Prostate gland (tissue), 2 donors: ENCODE results near the gene IGSF9. TPM values are rescaled to one million over a fixed set of nuclear protein-coding genes. Genes with fewer than 3 reads are reported as not detected.

Experiments used
- DNase-seq: peaks from one replicate; pipeline ENCODE4 v3.0.0-alpha.2; 2019; ENCODE audit warnings: low spot score
- H3K27ac ChIP-seq, 2 donors: fragments of 200-600 bp; sonication (generic); 2 replicates each; pipeline ENCODE4 v1.5.1; 2017 to 2019
- H3K27me3 ChIP-seq: fragments of 200-600 bp; sonication (generic); replicated peaks from 2 replicates; pipeline ENCODE4 v1.5.1; 2019; ENCODE audit not compliant: insufficient read depth
- H3K36me3 ChIP-seq, 2 donors: fragments of 200-600 bp; sonication (generic); 1 replicate in 1 of 2; 2 replicates in 1 of 2; pipeline versions ENCODE4 v1.5.1 to v1.8.1; 2017 to 2019
- H3K4me1 ChIP-seq: fragments of 200-600 bp; sonication (generic); replicated peaks from 2 replicates; pipeline ENCODE4 v1.5.1; 2019
- H3K4me3 ChIP-seq, 2 donors: fragments of 200-600 bp; sonication (generic); 2 replicates each; pipeline ENCODE4 v1.5.1; 2017 to 2019
- H3K9me3 ChIP-seq: fragments of 200-600 bp; sonication (generic); 2 replicates; pipeline ENCODE4 v1.5.1; 2017
- POLR2A ChIP-seq: fragments of 450-650 bp; IDR thresholded peaks from one replicate; pipeline ENCODE4 v1.6.1; 2016; ENCODE audit warnings: antibody characterized with exemption, mild to moderate bottlenecking
- POLR2AphosphoS5 ChIP-seq: sonication (generic); formaldehyde crosslinking; IDR thresholded peaks from one replicate; pipeline ENCODE4 v1.6.1; 2017; ENCODE audit warnings: antibody characterized with exemption
- WGBS: methylation state at CpG from one replicate; pipeline ENCODE4 v1.1.5; 2018; 5-methylcytosine and 5-hydroxymethylcytosine counted together
- intact Hi-C: fragments of 100-400 bp; cut with DNase I; formaldehyde crosslinking; loops from one replicate; pipeline ENCODE4 v1.14.2; 2022
- total RNA-seq, 2 donors: library from RNA; depleted of rRNA; stranded (reverse); fragments of >200 nt; gene quantifications; one replicate each; pipeline ENCODE4 v1.1.0, GENCODE V29; 2016
- TF ChIP-seq, protein P1 (sequence below), 4 experiments: fragments of 200-600 bp in 2 of 4; fragments of 450-650 bp in 2 of 4; sonication (generic) in 2 of 4; IDR thresholded peaks; 1 replicate in 3 of 4; 2 replicates in 1 of 4; pipeline ENCODE4 v1.5.1; 2016 to 2019; ENCODE audit warnings: antibody characterized with exemption in 4 of 4, mild to moderate bottlenecking in 2 of 4, moderate library complexity in 2 of 4

IGSF9 gene
- total RNA-seq, 2 donors from 2014 or later, result 7.6 to 17.3 TPM

DNA sequence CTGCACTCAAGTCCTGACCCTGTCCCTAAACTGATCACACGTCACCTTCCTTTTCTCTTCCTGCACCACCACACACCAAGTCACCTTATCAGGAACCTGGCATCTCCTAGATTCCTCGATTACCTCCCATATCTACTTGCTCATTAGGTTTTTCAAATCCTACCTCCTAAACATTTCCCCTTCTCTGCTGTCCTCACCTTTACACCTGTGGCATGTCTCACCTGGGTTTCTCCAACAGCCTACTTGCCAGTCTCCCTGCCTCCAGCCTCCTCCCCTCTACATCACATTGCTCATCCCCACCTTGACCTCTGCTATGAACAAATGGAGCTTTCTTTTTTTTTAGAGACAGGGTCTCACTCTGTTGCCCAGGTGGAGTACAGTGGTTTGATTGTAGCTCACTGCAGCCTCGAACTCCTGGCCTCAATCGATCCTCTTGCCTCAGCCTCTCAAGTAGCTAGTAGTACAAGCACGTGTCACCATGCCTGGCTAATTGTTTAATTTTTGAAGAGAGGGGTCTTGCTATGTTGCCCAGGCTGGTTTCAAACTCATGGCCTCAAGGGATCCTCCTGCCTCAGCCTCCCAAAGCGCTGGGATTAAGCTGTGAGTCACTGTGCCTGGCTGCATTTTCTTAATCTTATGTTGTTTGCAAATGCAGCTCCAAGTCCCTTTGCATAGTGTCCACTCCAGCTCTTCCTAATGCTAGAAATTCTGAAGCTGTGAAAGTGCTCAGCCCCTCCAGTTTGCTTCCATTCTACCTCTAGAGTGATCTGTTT lies 6.3 kb downstream of the IGSF9 start:
- no peaks in the 10 kb centered on the region for H3K36me3 ChIP-seq
- DNase-seq, result no peak
- TF ChIP-seq, protein P1, sequence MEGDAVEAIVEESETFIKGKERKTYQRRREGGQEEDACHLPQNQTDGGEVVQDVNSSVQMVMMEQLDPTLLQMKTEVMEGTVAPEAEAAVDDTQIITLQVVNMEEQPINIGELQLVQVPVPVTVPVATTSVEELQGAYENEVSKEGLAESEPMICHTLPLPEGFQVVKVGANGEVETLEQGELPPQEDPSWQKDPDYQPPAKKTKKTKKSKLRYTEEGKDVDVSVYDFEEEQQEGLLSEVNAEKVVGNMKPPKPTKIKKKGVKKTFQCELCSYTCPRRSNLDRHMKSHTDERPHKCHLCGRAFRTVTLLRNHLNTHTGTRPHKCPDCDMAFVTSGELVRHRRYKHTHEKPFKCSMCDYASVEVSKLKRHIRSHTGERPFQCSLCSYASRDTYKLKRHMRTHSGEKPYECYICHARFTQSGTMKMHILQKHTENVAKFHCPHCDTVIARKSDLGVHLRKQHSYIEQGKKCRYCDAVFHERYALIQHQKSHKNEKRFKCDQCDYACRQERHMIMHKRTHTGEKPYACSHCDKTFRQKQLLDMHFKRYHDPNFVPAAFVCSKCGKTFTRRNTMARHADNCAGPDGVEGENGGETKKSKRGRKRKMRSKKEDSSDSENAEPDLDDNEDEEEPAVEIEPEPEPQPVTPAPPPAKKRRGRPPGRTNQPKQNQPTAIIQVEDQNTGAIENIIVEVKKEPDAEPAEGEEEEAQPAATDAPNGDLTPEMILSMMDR (IDR thresholded peaks at IDR 0.05), result no peak
- no peak for TF ChIP-seq POLR2A
- TF ChIP-seq POLR2AphosphoS5, result no peak
- H3K9me3 ChIP-seq, result no peaks in the 10 kb centered on the region
- no peaks in the 10 kb centered on the region for H3K27me3 ChIP-seq
- 79% methylated on average over 6 of the region's 6 CpGs for WGBS
- intact Hi-C loops, result no loop called here
- no peaks in the 10 kb centered on the region for H3K4me1 ChIP-seq
- no peak overlapping the region for H3K4me3 ChIP-seq
- H3K27ac ChIP-seq, result no peak overlapping the region

DNA sequence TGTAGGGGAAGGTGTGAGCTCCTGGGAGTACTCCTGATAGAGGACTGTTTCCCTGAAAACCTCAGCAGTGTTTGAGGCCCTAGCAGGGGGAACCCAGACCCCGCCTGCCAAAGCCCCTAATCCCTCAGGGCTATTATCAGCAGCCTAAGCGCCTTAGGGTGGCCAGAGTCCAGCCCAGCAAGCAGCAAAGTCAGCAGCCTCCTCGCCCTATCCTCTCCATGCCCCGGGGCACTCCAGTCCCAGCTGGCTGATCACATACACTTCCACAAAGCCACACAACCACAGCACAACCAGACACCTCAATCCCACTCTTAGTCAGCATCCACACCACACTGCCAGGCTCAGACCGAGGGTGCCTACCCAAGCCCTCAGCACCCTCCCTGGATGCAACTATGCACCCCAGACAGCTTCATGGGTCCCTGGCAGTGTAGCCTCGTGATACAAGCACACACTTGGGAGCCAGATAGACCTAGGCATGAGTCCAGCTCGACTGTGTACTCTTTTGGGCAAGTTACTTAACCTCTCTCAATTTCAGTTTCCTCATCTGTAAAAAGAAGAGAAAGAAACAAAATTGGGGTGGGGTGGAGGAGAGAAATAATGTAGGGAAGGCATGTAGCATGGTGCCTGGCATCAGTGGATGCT lies 7.1 kb downstream of the IGSF9 start:
- no peak overlapping the region for H3K27ac ChIP-seq
- intact Hi-C loops, result no loop called here
- WGBS, result 53% methylated on average over 7 of the region's 7 CpGs
- TF ChIP-seq, protein P1 (IDR thresholded peaks at IDR 0.05), result no peak
- TF ChIP-seq POLR2A (no peak), POLR2AphosphoS5 (no peak)
- H3K4me1 ChIP-seq, result no peaks in the 10 kb centered on the region
- H3K27me3 ChIP-seq, result no peaks in the 10 kb centered on the region
- H3K9me3 ChIP-seq, result no peaks in the 10 kb centered on the region
- no peak overlapping the region for H3K4me3 ChIP-seq
- no peak for DNase-seq
- H3K36me3 ChIP-seq, result no peaks in the 10 kb centered on the region

DNA sequence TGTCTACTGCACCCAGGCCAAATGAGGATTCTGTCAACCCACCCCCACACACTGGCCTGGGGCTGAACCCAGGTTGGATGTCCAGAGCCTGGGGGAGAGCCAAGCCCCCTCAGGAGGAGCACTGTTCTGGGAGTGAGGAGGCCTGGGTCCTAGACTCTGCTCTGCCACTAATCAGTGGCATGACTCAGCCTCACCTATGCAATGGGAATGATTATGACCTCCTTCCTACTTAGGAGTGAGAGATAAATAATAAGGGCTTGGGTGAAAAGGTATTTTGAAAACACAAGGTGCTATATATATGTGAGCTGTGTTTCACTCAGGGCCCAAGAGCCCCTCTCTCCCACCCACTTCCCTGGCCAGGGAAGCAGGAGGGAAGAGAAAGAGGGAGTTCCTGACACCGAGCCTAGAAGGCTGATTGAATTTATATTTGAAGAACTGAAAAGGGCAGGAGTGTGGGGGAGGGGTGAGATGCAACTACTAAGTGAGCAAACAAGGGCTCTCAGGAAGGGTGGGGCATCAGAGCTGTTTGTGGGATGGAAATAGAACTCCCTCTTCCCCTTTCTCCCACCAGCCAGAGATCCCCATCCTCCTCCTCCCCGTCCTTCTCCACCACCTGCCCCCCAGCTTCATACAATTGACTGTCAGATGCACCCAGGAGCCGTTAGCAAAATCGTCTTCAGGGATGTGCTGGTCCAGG lies 8.2 kb downstream of the IGSF9 start:
- Histone ChIP-seq H3K9me3 (no peaks in the 10 kb centered on the region), H3K36me3 (no peaks in the 10 kb centered on the region), H3K27me3 (no peaks in the 10 kb centered on the region), H3K27ac (no peak overlapping the region), H3K4me3 (no peak overlapping the region), H3K4me1 (no peaks in the 10 kb centered on the region)
- 39% methylated on average over 4 of the region's 4 CpGs for whole genome bisulfite sequencing
- no peak for DNase-seq
- intact Hi-C loops, result no loop called here
- TF ChIP-seq POLR2AphosphoS5, result no peak

DNA sequence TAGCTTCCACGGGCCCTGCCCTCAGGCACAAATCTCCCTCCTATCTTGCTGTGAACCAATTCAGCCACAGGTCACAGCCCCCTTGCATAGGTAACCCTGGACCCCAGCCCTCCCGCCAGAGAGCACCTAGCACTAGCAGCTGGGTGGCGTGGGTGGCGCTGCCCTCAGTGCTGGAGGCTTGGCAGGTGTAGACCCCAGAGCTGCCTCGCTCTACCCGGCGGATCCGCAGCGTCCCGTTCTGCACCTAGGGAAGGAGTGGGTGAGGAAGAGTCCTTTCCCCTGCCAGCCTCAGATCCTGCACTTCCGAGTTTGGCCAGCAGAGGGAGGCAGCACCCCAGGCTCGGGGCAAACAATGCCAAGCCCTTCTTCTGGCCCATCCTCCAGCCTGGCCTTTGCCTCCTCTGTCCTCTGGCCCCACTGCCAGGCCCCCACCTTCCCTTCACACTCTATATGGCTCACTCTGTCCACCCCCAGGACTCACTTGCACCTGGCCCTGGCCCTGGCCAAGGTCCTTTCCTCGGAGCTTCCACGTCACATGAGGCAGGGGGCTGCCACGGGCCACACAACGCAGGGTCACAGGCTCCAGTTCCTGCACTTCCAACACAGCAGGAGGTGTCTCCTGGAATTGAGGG lies 9.0 kb downstream of the IGSF9 start:
- Histone ChIP-seq H3K27ac (no peak overlapping the region), H3K4me1 (no peaks in the 10 kb centered on the region), H3K9me3 (no peaks in the 10 kb centered on the region), H3K36me3 (no peaks in the 10 kb centered on the region), H3K4me3 (no peak overlapping the region), H3K27me3 (no peaks in the 10 kb centered on the region)
- WGBS, result 35% methylated on average over 16 of the region's 16 CpGs
- intact Hi-C loops, result loop anchor here (1.0 kb wide), 1 partner anchor 71 kb away; no protein-coding TSS in a partner anchor
- no peak for TF ChIP-seq POLR2A
- no peak for TF ChIP-seq POLR2AphosphoS5
- TF ChIP-seq, protein P1 (IDR thresholded peaks at IDR 0.05), result peak; percentile 95 to 98 (median 96)
- peak; percentile 62 for DNase-seq

DNA sequence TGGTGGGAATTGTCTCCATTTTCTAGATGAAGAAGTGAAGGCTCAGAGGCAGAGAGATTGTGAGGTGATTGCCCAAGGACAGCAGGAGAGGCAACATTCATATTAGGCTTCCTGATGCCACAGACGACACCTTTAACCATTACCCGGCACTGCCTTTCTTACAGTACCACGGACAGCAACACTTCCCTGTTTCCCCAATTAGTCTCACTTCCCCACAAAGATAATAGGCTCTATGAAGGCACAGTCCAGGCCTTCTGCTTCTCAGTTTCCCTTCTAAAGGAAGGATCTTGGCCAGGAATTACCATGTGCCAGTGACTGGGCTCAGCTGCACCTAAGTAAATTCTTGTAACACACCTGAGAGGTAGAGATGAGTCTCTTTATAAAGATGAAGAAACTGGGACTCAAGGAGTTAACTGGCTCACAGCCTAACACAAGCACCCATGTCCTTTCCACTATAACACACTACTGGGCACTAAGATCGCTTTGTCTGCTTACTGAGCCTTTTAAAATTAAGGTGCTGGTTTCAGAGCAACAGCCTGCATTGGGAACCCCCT lies 9.6 kb downstream of the IGSF9 start:
- H3K36me3 ChIP-seq, result no peaks in the 10 kb centered on the region
- no peak overlapping the region for H3K27ac ChIP-seq
- no peaks in the 10 kb centered on the region for H3K9me3 ChIP-seq
- DNase-seq, result no peak
- intact Hi-C loops, result loop anchor here (1.0 kb wide), 1 partner anchor 72 kb away; no protein-coding TSS in a partner anchor
- 62% methylated on average over 4 of the region's 4 CpGs for WGBS
- TF ChIP-seq POLR2AphosphoS5 (no peak), POLR2A (no peak)
- TF ChIP-seq, protein P1 (IDR thresholded peaks at IDR 0.05), result no peak
- no peak overlapping the region for H3K4me3 ChIP-seq
- H3K4me1 ChIP-seq, result no peaks in the 10 kb centered on the region
- H3K27me3 ChIP-seq, result no peaks in the 10 kb centered on the region
